Breast epithelium (tissue), 4 donors: ENCODE measurements around the gene CRACDL. TPM values are rescaled to one million over a fixed set of nuclear protein-coding genes. Genes with fewer than 3 reads are reported as not detected.
A peak's percentile ranks its signal among the peaks of the same experiment; 100 is the strongest.

Experiments used
- DNase-seq, 2 donors: peaks; one replicate each; pipeline ENCODE4 v3.0.0-alpha.2; 2019; ENCODE audit warnings: low spot score in 2 of 2
- H3K27ac ChIP-seq, 2 donors: fragments of 200-600 bp; sonication (generic) in 1 of 2; one replicate each; pipeline ENCODE4 v1.5.1; 2016 to 2019; ENCODE audit warnings: mild to moderate bottlenecking in 1 of 2
- H3K27me3 ChIP-seq, 2 donors: fragments of 200-600 bp; sonication (generic) in 1 of 2; one replicate each; pipeline versions ENCODE4 v1.5.1 to v1.6.0; 2017 to 2019; ENCODE audit warnings: control low read depth in 1 of 2, mild to moderate bottlenecking in 1 of 2
- H3K36me3 ChIP-seq: fragments of 200-600 bp; one replicate; pipeline ENCODE4 v1.5.1; 2019
- H3K4me1 ChIP-seq, 2 donors: fragments of 200-600 bp; sonication (generic); one replicate each; pipeline ENCODE4 v1.5.1; 2016 to 2019; ENCODE audit warnings: control low read depth in 1 of 2
- H3K4me3 ChIP-seq, 3 donors: fragments of 200-600 bp; sonication (generic); 1 replicate in 2 of 3; 2 replicates in 1 of 3; pipeline ENCODE4 v1.5.1; 2016 to 2019; ENCODE audit warnings: mild to moderate bottlenecking in 3 of 3, moderate library complexity in 2 of 3
- H3K9me3 ChIP-seq, 2 donors: fragments of 200-600 bp; sonication (generic) in 1 of 2; one replicate each; pipeline ENCODE4 v1.5.1; 2016 to 2019; ENCODE audit warnings: control low read depth in 1 of 2
- POLR2A ChIP-seq: fragments of 450-650 bp; IDR thresholded peaks from one replicate; pipeline ENCODE4 v1.6.1; 2016; ENCODE audit warnings: antibody characterized with exemption, mild to moderate bottlenecking, moderate library complexity
- POLR2AphosphoS5 ChIP-seq, 3 donors: sonication (generic); formaldehyde crosslinking; IDR thresholded peaks; one replicate each; pipeline ENCODE4 v1.6.1; 2017; ENCODE audit warnings: antibody characterized with exemption in 3 of 3
- intact Hi-C: fragments of 100-400 bp; cut with DNase I; formaldehyde crosslinking; loops from one replicate; pipeline ENCODE4 v1.15.1; 2023; ENCODE audit warnings: low total_unique reads
- total RNA-seq, 3 donors: library from RNA; depleted of rRNA; stranded (reverse); fragments of >200 nt; gene quantifications; one replicate each; pipeline ENCODE4 v1.1.0, GENCODE V29; 2016
- TF ChIP-seq, protein P1 (sequence below), 3 donors: fragments of 450-650 bp; IDR thresholded peaks; one replicate each; pipeline ENCODE4 v1.5.1; 2016 to 2017; ENCODE audit warnings: antibody characterized with exemption in 3 of 3, mild to moderate bottlenecking in 3 of 3, moderate library complexity in 3 of 3

The CRACDL gene
- total RNA-seq, 3 donors from 2014 or later: 0.96 to 12.1 (median 10.8) TPM

DNA sequence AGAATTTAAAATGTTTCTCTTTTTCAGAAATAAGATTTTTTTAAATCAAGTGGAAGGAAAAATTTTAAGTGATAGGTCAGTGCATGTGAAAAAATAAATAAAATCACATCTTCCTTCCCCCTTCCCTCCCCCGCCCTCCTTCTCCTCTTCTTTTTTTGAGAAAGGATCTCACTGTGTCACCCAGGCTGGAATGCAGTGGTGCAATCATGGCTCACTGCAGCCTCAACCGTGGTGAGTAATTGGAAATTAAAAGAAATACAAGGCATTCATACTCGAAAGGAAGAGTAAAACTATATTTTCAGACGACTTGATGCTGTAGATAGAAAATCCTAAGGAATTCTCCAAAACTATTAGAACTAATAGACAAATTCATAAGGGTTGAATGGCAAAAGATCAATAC is 16.9 kb upstream of the CRACDL start:
- H3K27ac ChIP-seq: no peak overlapping the region
- H3K36me3 ChIP-seq: no peaks in the 10 kb centered on the region
- H3K4me3 ChIP-seq: no peak overlapping the region
- TF ChIP-seq, protein P1, sequence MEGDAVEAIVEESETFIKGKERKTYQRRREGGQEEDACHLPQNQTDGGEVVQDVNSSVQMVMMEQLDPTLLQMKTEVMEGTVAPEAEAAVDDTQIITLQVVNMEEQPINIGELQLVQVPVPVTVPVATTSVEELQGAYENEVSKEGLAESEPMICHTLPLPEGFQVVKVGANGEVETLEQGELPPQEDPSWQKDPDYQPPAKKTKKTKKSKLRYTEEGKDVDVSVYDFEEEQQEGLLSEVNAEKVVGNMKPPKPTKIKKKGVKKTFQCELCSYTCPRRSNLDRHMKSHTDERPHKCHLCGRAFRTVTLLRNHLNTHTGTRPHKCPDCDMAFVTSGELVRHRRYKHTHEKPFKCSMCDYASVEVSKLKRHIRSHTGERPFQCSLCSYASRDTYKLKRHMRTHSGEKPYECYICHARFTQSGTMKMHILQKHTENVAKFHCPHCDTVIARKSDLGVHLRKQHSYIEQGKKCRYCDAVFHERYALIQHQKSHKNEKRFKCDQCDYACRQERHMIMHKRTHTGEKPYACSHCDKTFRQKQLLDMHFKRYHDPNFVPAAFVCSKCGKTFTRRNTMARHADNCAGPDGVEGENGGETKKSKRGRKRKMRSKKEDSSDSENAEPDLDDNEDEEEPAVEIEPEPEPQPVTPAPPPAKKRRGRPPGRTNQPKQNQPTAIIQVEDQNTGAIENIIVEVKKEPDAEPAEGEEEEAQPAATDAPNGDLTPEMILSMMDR (IDR thresholded peaks at IDR 0.05): no peak
- TF ChIP-seq POLR2AphosphoS5 (IDR thresholded peaks at IDR 0.05) (no peak), POLR2A (no peak)
- no peaks in the 10 kb centered on the region for H3K27me3 ChIP-seq
- H3K4me1 ChIP-seq: no peaks in the 10 kb centered on the region
- H3K9me3 ChIP-seq: no peaks in the 10 kb centered on the region
- DNase-seq: no peak
- intact Hi-C loops: no loop called here

DNA sequence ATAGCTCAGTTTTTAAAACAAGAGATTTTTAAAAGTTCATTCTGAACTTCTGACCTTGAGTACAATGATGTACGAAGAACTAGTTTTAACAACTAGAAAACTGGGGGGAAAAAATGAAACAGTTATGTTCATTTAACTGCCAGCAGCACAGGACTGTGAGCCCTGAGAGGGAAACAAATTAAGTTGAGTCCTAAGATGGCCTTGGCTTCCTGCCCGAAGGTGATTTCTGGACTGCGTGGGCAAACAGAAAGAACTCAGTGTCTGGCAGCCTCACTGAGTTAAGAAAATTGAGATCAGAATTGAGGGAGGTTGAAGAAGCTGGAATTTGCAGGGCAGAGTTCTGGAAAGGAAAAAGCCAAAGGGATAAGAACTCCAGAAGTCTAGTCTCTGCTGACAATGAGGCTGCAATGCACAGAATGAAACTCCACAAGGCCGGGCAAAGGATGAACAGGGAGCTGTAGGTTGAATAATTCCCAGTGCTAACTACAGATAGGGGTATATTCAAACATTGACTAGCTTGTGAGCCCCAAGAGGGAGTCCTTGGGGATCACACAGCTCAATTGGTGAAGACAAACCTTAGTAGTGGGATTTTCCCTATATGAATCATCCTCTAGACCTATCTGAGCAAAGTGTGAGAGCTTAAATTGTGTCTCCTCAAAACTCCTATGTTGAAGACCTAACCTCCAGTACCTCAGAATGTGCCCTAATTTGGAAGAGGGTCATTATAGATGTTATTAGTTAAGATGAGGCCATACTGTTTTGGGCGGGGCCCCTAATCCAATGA is 13.1 kb upstream of the CRACDL start:
- H3K36me3 ChIP-seq: no peaks in the 10 kb centered on the region
- H3K4me1 ChIP-seq: no peaks in the 10 kb centered on the region
- H3K9me3 ChIP-seq: no peaks in the 10 kb centered on the region
- no peaks in the 10 kb centered on the region for H3K27me3 ChIP-seq
- DNase-seq: peak in 1 of 2 donors; percentile 42
- H3K27ac ChIP-seq: no peak overlapping the region
- intact Hi-C loops: no loop called here
- TF ChIP-seq POLR2AphosphoS5 (IDR thresholded peaks at IDR 0.05) (no peak), POLR2A (no peak)
- TF ChIP-seq, protein P1 (IDR thresholded peaks at IDR 0.05): no peak
- no peak overlapping the region for H3K4me3 ChIP-seq

DNA sequence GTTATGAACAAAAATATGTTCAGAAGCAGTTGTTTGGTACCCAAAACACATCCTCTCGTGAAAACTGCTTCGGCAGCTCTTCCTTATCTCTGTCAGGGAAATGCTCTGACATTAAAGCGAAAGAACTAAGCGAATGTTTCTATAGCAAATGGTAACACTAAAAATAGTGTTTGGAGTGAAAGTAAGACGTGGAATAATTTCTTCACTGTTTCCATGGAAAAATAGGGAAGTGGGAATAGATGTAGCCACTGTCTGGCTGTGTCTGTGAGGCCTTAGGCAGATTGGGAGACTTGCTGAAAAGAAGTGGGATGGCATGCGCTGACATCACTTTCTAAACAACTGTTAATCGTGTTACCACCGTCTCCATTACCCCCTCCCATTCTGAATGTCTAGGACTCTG is 11.5 kb upstream of the CRACDL start:
- Histone ChIP-seq H3K36me3 (no peaks in the 10 kb centered on the region), H3K27ac (no peak overlapping the region), H3K27me3 (no peaks in the 10 kb centered on the region), H3K4me1 (no peaks in the 10 kb centered on the region), H3K9me3 (no peaks in the 10 kb centered on the region), H3K4me3 (no peak overlapping the region)
- TF ChIP-seq POLR2A: no peak
- no peak for TF ChIP-seq POLR2AphosphoS5 (IDR thresholded peaks at IDR 0.05)
- TF ChIP-seq, protein P1 (IDR thresholded peaks at IDR 0.05): no peak
- DNase-seq: no peak
- intact Hi-C loops: no loop called here

DNA sequence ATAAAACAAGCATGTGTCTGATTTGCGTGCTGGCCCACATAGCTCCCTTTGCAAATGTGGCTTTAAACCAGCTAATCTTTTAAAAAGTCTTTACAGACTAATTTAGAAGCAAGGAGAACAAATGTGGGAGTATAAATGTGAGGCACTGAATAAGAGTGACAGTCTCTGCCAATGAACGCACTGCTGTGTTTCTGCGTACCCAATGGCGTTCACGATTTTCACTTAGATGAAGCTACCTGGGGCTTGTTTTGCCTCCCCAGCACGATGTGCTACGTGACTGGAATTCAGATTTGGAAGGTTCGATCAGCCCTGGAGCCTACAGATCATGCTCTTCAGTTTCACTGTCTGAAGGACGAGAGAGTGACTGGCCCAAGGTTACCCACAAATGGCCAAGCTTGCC is 10.8 kb upstream of the CRACDL start:
- Histone ChIP-seq H3K4me1 (no peaks in the 10 kb centered on the region), H3K9me3 (no peaks in the 10 kb centered on the region), H3K27me3 (no peaks in the 10 kb centered on the region), H3K4me3 (no peak overlapping the region), H3K36me3 (no peaks in the 10 kb centered on the region), H3K27ac (no peak overlapping the region)
- intact Hi-C loops: no loop called here
- TF ChIP-seq POLR2AphosphoS5 (IDR thresholded peaks at IDR 0.05) (no peak), POLR2A (no peak)
- TF ChIP-seq, protein P1 (IDR thresholded peaks at IDR 0.05): no peak
- no peak for DNase-seq

DNA sequence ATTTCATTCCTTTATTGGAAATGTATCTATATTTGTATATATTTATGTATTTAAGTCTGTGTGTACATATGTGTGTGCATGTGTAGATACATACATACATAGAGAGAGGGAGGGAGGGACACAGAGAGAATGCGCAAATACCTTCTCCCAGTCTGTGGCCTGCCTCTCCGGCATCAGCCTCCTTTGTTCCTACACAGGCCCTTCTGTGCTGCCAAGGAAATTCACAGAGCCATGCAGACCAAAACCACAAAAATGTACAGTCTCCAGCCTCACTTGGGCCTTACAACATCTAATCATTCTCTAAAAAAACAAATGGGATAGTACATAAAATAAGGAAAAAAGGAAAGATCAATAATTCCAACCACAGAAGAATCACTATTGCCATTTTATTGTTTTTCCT is 8.8 kb upstream of the CRACDL start:
- no peaks in the 10 kb centered on the region for H3K36me3 ChIP-seq
- intact Hi-C loops: no loop called here
- no peak overlapping the region for H3K4me3 ChIP-seq
- no peaks in the 10 kb centered on the region for H3K9me3 ChIP-seq
- no peaks in the 10 kb centered on the region for H3K4me1 ChIP-seq
- DNase-seq: peak in 1 of 2 donors; percentile 34
- H3K27me3 ChIP-seq: no peaks in the 10 kb centered on the region
- no peak overlapping the region for H3K27ac ChIP-seq
- TF ChIP-seq, protein P1 (IDR thresholded peaks at IDR 0.05): no peak
- TF ChIP-seq POLR2AphosphoS5 (IDR thresholded peaks at IDR 0.05) (no peak), POLR2A (no peak)
